GM06990 (cell line): Measurements from ENCODE around the gene KCND3.

Experiments used
- DNase-seq: peaks from one replicate; pipeline ENCODE4 v3.0.0-alpha.2; 2011; ENCODE audit not compliant: insufficient read length; ENCODE audit errors: extremely low read depth
- H3K27me3 ChIP-seq: replicated peaks from 2 replicates; pipeline ENCODE4 v1.6.0; 2011; ENCODE audit warnings: low read length; ENCODE audit not compliant: control insufficient read depth, insufficient read depth
- H3K36me3 ChIP-seq: 2 replicates; pipeline ENCODE4 v1.5.1; 2011; ENCODE audit warnings: low read length; ENCODE audit not compliant: control insufficient read depth, insufficient read depth
- H3K4me3 ChIP-seq: replicated peaks from 2 replicates; pipeline ENCODE4 v1.5.1; 2011; ENCODE audit warnings: low read depth, mild to moderate bottlenecking, control low read depth, low read length
- CTCF ChIP-seq: IDR thresholded peaks from 2 replicates; pipeline ENCODE4 v1.5.1; 2011; ENCODE audit warnings: low read length, control low read depth, mild to moderate bottlenecking, inconsistent platforms; ENCODE audit not compliant: insufficient read depth, poor library complexity, severe bottlenecking

The KCND3 gene

GRCh38 chr1:111731956-111732355 is 257.5 kb downstream of the KCND3 start:
- H3K27me3 ChIP-seq = no peaks in the 10 kb centered on the region
- peaks cover 9% of the 10 kb centered on the region for H3K36me3 ChIP-seq
- no peak overlapping the region for H3K4me3 ChIP-seq
- no peak for DNase-seq
- no peak for TF ChIP-seq CTCF

GRCh38 chr1:111730706-111731105 is 258.8 kb downstream of the KCND3 start:
- Histone ChIP-seq H3K36me3 (peaks cover 9% of the 10 kb centered on the region), H3K27me3 (no peaks in the 10 kb centered on the region), H3K4me3 (no peak overlapping the region)
- no peak for TF ChIP-seq CTCF
- DNase-seq = no peak

- no peak overlapping the region for H3K4me3 ChIP-seq
- no peaks in the 10 kb centered on the region for H3K27me3 ChIP-seq
- peaks cover 9% of the 10 kb centered on the region for H3K36me3 ChIP-seq
- DNase-seq = no peak
- no peak for TF ChIP-seq CTCF
Observed at GRCh38 chr1:111729946-111730681, 259.4 kb downstream of the KCND3 start.

- no peak for TF ChIP-seq CTCF
- DNase-seq = no peak
- H3K36me3 ChIP-seq = peaks cover 9% of the 10 kb centered on the region
- H3K27me3 ChIP-seq = no peaks in the 10 kb centered on the region
- no peak overlapping the region for H3K4me3 ChIP-seq
Observed at GRCh38 chr1:111729271-111729921, 260.1 kb downstream of the KCND3 start.

- no peak for TF ChIP-seq CTCF
- DNase-seq = no peak
- no peaks in the 10 kb centered on the region for H3K27me3 ChIP-seq
- peaks cover 9% of the 10 kb centered on the region for H3K36me3 ChIP-seq
- no peak overlapping the region for H3K4me3 ChIP-seq
Observed at GRCh38 chr1:111727056-111727455, 262.4 kb downstream of the KCND3 start.
